Heart right ventricle (tissue), 16 donors: ENCODE results near the gene GRAMD2A. TPM values are rescaled to one million over a fixed set of nuclear protein-coding genes. Genes with fewer than 3 reads are reported as not detected.
A peak's percentile ranks its signal among the peaks of the same experiment; 100 is the strongest.

Experiments used
- ATAC-seq, 8 donors: fragments of 200-7000 bp; cut with Tn5 transposase; one replicate each; pipeline ENCODE4 v1.9.1; 2020; ENCODE audit warnings: mild to moderate bottlenecking in 8 of 8, moderate library complexity in 8 of 8, moderate number of reproducible peaks in 1 of 8
- DNase-seq, 2 donors: peaks; one replicate each; pipeline ENCODE4 v3.0.0-alpha.2; 2020
- H3K27ac ChIP-seq, 10 donors: fragments of 200-600 bp; sonication (generic) in 2 of 10; one replicate each; pipeline versions ENCODE4 v1.5.0 to v1.8.0; 2020 to 2022; ENCODE audit warnings: mild to moderate bottlenecking in 3 of 10
- H3K27me3 ChIP-seq, 7 donors: fragments of 200-600 bp; one replicate each; pipeline ENCODE4 v1.8.0; 2021 to 2022; ENCODE audit warnings: mild to moderate bottlenecking in 2 of 7
- H3K36me3 ChIP-seq, 9 donors: fragments of 200-600 bp; sonication (generic) in 1 of 9; one replicate each; pipeline versions ENCODE4 v1.5.0 to v1.8.0; 2020 to 2022; ENCODE audit warnings: mild to moderate bottlenecking in 2 of 9
- H3K4me1 ChIP-seq, 9 donors: fragments of 200-600 bp; sonication (generic) in 1 of 9; one replicate each; pipeline versions ENCODE4 v1.5.0 to v1.8.0; 2020 to 2022; ENCODE audit warnings: mild to moderate bottlenecking in 4 of 9
- H3K4me3 ChIP-seq, 10 donors: fragments of 200-600 bp; sonication (generic) in 2 of 10; one replicate each; pipeline versions ENCODE4 v1.5.0 to v1.8.0; 2020 to 2022; ENCODE audit warnings: mild to moderate bottlenecking in 7 of 10, moderate library complexity in 2 of 10
- H3K9me3 ChIP-seq, 11 donors: fragments of 200-600 bp in 10 of 11; sonication (generic) in 2 of 11; one replicate each; pipeline versions ENCODE4 v1.5.0 to v1.8.0; 2013 to 2022; ENCODE audit warnings: mild to moderate bottlenecking in 2 of 11, control low read depth in 1 of 11, moderate library complexity in 1 of 11
- CTCF ChIP-seq, 9 donors: fragments of 200-600 bp; sonication (generic) in 2 of 9; IDR thresholded peaks; one replicate each; pipeline versions ENCODE4 v1.5.0 to v1.8.0; 2021 to 2022; ENCODE audit warnings: antibody characterized with exemption in 9 of 9, mild to moderate bottlenecking in 5 of 9, moderate library complexity in 1 of 9
- WGBS, 2 donors: extraction: QIAGEN DNeasy Blood & Tissue Kit; methylation state at CpG; one replicate each; pipeline ENCODE4 v1.1.7; 2013; ENCODE audit warnings: inconsistent platforms in 1 of 2; 5-methylcytosine and 5-hydroxymethylcytosine counted together
- intact Hi-C, 10 donors: fragments of 100-400 bp; cut with DNase I; formaldehyde crosslinking; loops; one replicate each; pipeline versions ENCODE4 v1.11.1 to v1.14.2; 2022
- polyA plus RNA-seq, 2 donors: library from polyadenylated mRNA; stranded (reverse); fragments of 200-250 nt; gene quantifications; one replicate each; pipeline ENCODE4 v1.2.3, GENCODE V29; 2013
- total RNA-seq, 10 donors: library from RNA; stranded (reverse); fragmentation: NEBNext Ultra II Directional in 3 of 10; extraction: Animal tissue kit (Norgen Biotek cat#: 25700) in 3 of 10; gene quantifications; one replicate each; pipeline versions ENCODE4 v1.2.1 to v1.2.4, GENCODE V29; 2021 to 2023
- donor health status: Arrhythmogenic right ventricular cardiomyopathy.
- donor health status: ischemic (EF 13 %, LVEDD 7.1; RV severe dilation, severe dysfunction).
- donor health status: healthy with polysubstance abuse.
- donor health status: DM: no; HTN: yes; CAD: no.
- donor health status: DM: no; HTN: no; CAD: no.
- donor health status: ischemic (EF 25% LVEDD 6.9; RV normal size, moderate dysfunction).
- donor health status: ischemic (EF 25% LVEDD 5.7; RV mildly dilated, moderate dysfunction).
- donor health status: healthy.
- donor health status: DM: yes; HTN: yes; CAD: no.
- donor health status: Ischemic cardiomyopathy.
- donor health status: ischemic (EF 35%, LVEDD 5.7; RV mildly dilated, moderate dysfunction).
- donor health status: nonischemic (EF 11% LVEDD 7.7; RV severe dilation, severe dysfunction).
- donor health status: DM: yes; HTN: yes; CAD: no.
- donor health status: PGD.
- donor health status: ischemic (EF 29% LVEDD 5.4; RV normal size, mild dysfunction).
- donor health status: nonischemic (EF 23%, LVEDD 6.1; RV moderate dilation, normal function).

The GRAMD2A gene
- total and polyA plus RNA-seq, 12 donors: 0.06 to 0.20 TPM; not detected in 10

GRCh38 chr15:72202302-72202701, 4.7 kb upstream of the GRAMD2A start:
- DNase-seq: no peak
- ATAC-seq: no peak
- 88 to 89% methylated on average over 13 of the region's 13 CpGs for WGBS, 2 donors
- Histone ChIP-seq H3K4me3 (no peak overlapping the region), H3K27me3 (peaks cover 0 to 9% (median 0%) of the 10 kb centered on the region in 7 donors), H3K36me3 (peaks cover 12 to 93% (median 71%) of the 10 kb centered on the region in 9 donors), H3K9me3 (no peaks in the 10 kb centered on the region), H3K27ac (peak overlapping the region in 9 of 10 donors; percentile 12 to 82 (median 70)), H3K4me1 (peaks cover 23 to 63% (median 50%) of the 10 kb centered on the region in 9 donors)
- intact Hi-C loops: loop anchor here in 7 of 10 donors (2.0 to 10.0 kb wide), 7 partner anchors 20 to 72 kb away; partner anchors contain the start of genes PARP6 (in 5 of the 7) and PKM (in 2 of the 7)
- TF ChIP-seq CTCF (IDR thresholded peaks at IDR 0.05): no peak

GRCh38 chr15:72201391-72201921, 3.9 kb upstream of the GRAMD2A start:
- 57 to 59% methylated on average over 3 of the region's 3 CpGs for WGBS, 2 donors
- no peak for DNase-seq

GRCh38 chr15:72200395-72201237, 3.0 kb upstream of the GRAMD2A start:
- DNase-seq (no peak), ATAC-seq (no peak)
- H3K27me3 ChIP-seq: peaks cover 0 to 20% (median 9%) of the 10 kb centered on the region in 7 donors
- intact Hi-C loops: loop anchor here in 6 of 10 donors (5.0 to 10.0 kb wide), 4 partner anchors 37 to 74 kb away; partner anchors contain the start of gene PARP6 (in 5 of the 6)
- peaks cover 27 to 64% (median 54%) of the 10 kb centered on the region in 9 donors for H3K4me1 ChIP-seq
- no peaks in the 10 kb centered on the region for H3K9me3 ChIP-seq
- H3K36me3 ChIP-seq: peaks cover under 1 to 76% (median 54%) of the 10 kb centered on the region in 9 donors
- no peak overlapping the region for H3K4me3 ChIP-seq
- WGBS, 2 donors: 79 to 82% methylated on average over 15 of the region's 15 CpGs
- peak overlapping the region in 9 of 10 donors; percentile 22 to 82 (median 74) for H3K27ac ChIP-seq
- TF ChIP-seq CTCF (IDR thresholded peaks at IDR 0.05): no peak

More at GRCh38 chr15:72201391-72201921, 3.9 kb upstream of the GRAMD2A start:
- peaks cover 8 to 85% (median 62%) of the 10 kb centered on the region in 9 donors for H3K36me3 ChIP-seq
- peaks cover 0 to 17% (median 6%) of the 10 kb centered on the region in 7 donors for H3K27me3 ChIP-seq
- peaks cover 27 to 64% (median 54%) of the 10 kb centered on the region in 9 donors for H3K4me1 ChIP-seq
- intact Hi-C loops: loop anchor here in 6 of 10 donors (5.0 to 10.0 kb wide), 4 partner anchors 36 to 73 kb away; partner anchors contain the start of gene PARP6 (in 5 of the 6)
- TF ChIP-seq CTCF (IDR thresholded peaks at IDR 0.05): peak in 1 of 9 donors; percentile 4
- H3K9me3 ChIP-seq: no peaks in the 10 kb centered on the region
- no peak overlapping the region for H3K4me3 ChIP-seq
- peak in 5 of 8 donors; percentile 1 to 43 (median 5) for ATAC-seq
- peak overlapping the region in 9 of 10 donors; percentile 22 to 82 (median 74) for H3K27ac ChIP-seq

- peaks cover 0 to 68% (median 45%) of the 10 kb centered on the region in 9 donors for H3K36me3 ChIP-seq
- H3K4me3 ChIP-seq: no peak overlapping the region
- WGBS, 2 donors: 47 to 57% methylated on average over 2 of the region's 2 CpGs
- H3K9me3 ChIP-seq: no peaks in the 10 kb centered on the region
- ATAC-seq: peak; percentile 52 to 76 (median 62)
- peaks cover 0 to 20% (median 9%) of the 10 kb centered on the region in 7 donors for H3K27me3 ChIP-seq
- TF ChIP-seq CTCF (IDR thresholded peaks at IDR 0.05): peak; percentile 78 to 94 (median 91)
- peaks cover 27 to 63% (median 54%) of the 10 kb centered on the region in 9 donors for H3K4me1 ChIP-seq
- intact Hi-C loops: loop anchor here in 9 of 10 donors (1.0 to 10.0 kb wide), 8 partner anchors 32 to 87 kb away; partner anchors contain the start of genes PARP6 (in 5 of the 9) and PKM (in 3 of the 9)
- H3K27ac ChIP-seq: peak overlapping the region in 7 of 10 donors; percentile 51 to 82 (median 75)
- peak; percentile 65 to 82 for DNase-seq
Observed at GRCh38 chr15:72199721-72200212, 2.2 kb upstream of the GRAMD2A start.
